Endodermal cell (in vitro differentiated cells): ENCODE measurements around the gene EYS. TPM values are rescaled to one million over a fixed set of nuclear protein-coding genes. Genes with fewer than 3 reads are reported as not detected.
A peak's percentile ranks its signal among the peaks of the same experiment; 100 is the strongest.

Experiments used
- DNase-seq: peaks from one replicate; pipeline ENCODE4 v3.0.0-alpha.2; 2017
- H3K27ac ChIP-seq: 2 replicates; pipeline ENCODE4 v1.5.1; 2013; ENCODE audit warnings: mild to moderate bottlenecking, low read depth, low read length, moderate library complexity
- H3K27me3 ChIP-seq: 2 replicates; pipeline ENCODE4 v1.6.1; 2013; ENCODE audit warnings: mild to moderate bottlenecking, low read length, moderate library complexity; ENCODE audit not compliant: insufficient read depth, control insufficient read depth, poor library complexity, severe bottlenecking
- H3K36me3 ChIP-seq: 2 replicates; pipeline ENCODE4 v1.7.0; 2013; ENCODE audit warnings: mild to moderate bottlenecking, low read length, moderate library complexity; ENCODE audit not compliant: control insufficient read depth, insufficient read depth
- H3K4me1 ChIP-seq: one replicate; pipeline ENCODE4 v1.7.0; 2013; ENCODE audit warnings: low read length; ENCODE audit not compliant: control insufficient read depth, insufficient read depth
- H3K4me3 ChIP-seq: 2 replicates; pipeline ENCODE4 v1.5.1; 2013; ENCODE audit warnings: mild to moderate bottlenecking, low read length, moderate library complexity
- H3K9ac ChIP-seq: 2 replicates; pipeline ENCODE4 v1.6.1; 2013; ENCODE audit warnings: mild to moderate bottlenecking, low read length, moderate library complexity; ENCODE audit not compliant: poor library complexity, severe bottlenecking; ENCODE audit errors: extremely low read depth
- H3K9me3 ChIP-seq: 2 replicates; pipeline ENCODE4 v1.6.1; 2013; ENCODE audit warnings: mild to moderate bottlenecking, low read length, moderate library complexity; ENCODE audit not compliant: control insufficient read depth
- H3K27ac Mint-ChIP-seq: 2 replicates; pipeline ENCODE4 v1.8.0; 2020; ENCODE audit warnings: mixed read lengths
- H3K27me3 Mint-ChIP-seq: 2 replicates; pipeline ENCODE4 v1.8.0; 2021; ENCODE audit warnings: mild to moderate bottlenecking, mixed read lengths; ENCODE audit not compliant: insufficient read depth
- H3K36me3 Mint-ChIP-seq: 2 replicates; pipeline ENCODE4 v1.8.0; 2020; ENCODE audit warnings: low read depth, mixed read lengths
- H3K4me1 Mint-ChIP-seq: 2 replicates; pipeline ENCODE4 v1.8.0; 2020; ENCODE audit warnings: mixed read lengths
- H3K4me3 Mint-ChIP-seq: 2 replicates; pipeline ENCODE4 v1.8.0; 2020; ENCODE audit warnings: mild to moderate bottlenecking, moderate library complexity, mixed read lengths
- H3K9me3 Mint-ChIP-seq: 2 replicates; pipeline ENCODE4 v1.8.0; 2020; ENCODE audit warnings: mild to moderate bottlenecking, mixed read lengths
- CTCF ChIP-seq: fragments of 200-600 bp; sonication (generic); conservative IDR thresholded peaks from 2 replicates; pipeline ENCODE4 v1.5.0; 2021; ENCODE audit warnings: antibody characterized with exemption, mild to moderate bottlenecking
- WGBS, 2 experiments: methylation state at CpG; one replicate each; pipeline versions ENCODE4 v1.1.5 to v1.1.7; 2013; ENCODE audit warnings: missing lambda C conversion rate in 2 of 2, mixed read lengths in 1 of 2; ENCODE audit not compliant: insufficient coverage in 1 of 2, insufficient read length in 1 of 2; 5-methylcytosine and 5-hydroxymethylcytosine counted together
- total RNA-seq, 2 donors: library from RNA; stranded (reverse); fragmentation: NEBNext Ultra II Directional in 1 of 2; extraction: Animal tissue kit (Norgen Biotek cat#: 25700) in 1 of 2; gene quantifications; 2 replicates in 1 of 2; 3 replicates in 1 of 2; pipeline ENCODE4 v1.2.1, GENCODE V29; 2021

The EYS gene
- total RNA-seq, 2 donors from 2014 or later = 0.31 to 0.70 TPM

DNA sequence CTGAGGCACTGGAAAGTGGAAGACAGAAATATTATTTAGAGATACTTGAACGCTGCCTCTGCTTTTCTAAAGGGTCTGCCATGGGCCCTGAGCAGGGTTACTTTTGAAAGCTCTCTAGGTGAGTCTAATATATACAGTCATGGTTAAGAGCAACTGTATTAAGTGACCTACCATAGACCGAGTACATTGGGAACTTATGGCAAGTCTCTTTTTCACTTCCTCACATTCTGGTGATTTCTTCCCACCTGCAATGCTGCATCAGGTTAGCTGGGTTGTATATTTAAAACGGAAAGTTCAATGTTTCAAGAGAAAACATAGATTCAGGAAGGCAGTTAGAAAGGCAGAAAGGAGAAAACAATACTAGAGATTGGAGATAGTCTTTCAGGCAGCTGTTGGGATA, 1916.7 kb downstream of the EYS start:
- peaks cover 49% of the 10 kb centered on the region for H3K27me3 Mint-ChIP-seq
- no peak overlapping the region for H3K27ac ChIP-seq
- no peak overlapping the region for H3K4me3 ChIP-seq
- H3K9me3 Mint-ChIP-seq = no peaks in the 10 kb centered on the region
- DNase-seq = no peak
- WGBS, 2 experiments = 93% methylated on average over 2 to 3 of the region's 3 CpGs
- peaks cover 95% of the 10 kb centered on the region for H3K27me3 ChIP-seq
- no peaks in the 10 kb centered on the region for H3K9me3 ChIP-seq
- TF ChIP-seq CTCF = no peak
- no peaks in the 10 kb centered on the region for H3K4me1 ChIP-seq
- H3K27ac Mint-ChIP-seq = no peak overlapping the region
- no peak overlapping the region for H3K9ac ChIP-seq
- H3K36me3 Mint-ChIP-seq = no peaks in the 10 kb centered on the region
- H3K4me1 Mint-ChIP-seq = no peaks in the 10 kb centered on the region
- no peak overlapping the region for H3K4me3 Mint-ChIP-seq
- no peaks in the 10 kb centered on the region for H3K36me3 ChIP-seq

DNA sequence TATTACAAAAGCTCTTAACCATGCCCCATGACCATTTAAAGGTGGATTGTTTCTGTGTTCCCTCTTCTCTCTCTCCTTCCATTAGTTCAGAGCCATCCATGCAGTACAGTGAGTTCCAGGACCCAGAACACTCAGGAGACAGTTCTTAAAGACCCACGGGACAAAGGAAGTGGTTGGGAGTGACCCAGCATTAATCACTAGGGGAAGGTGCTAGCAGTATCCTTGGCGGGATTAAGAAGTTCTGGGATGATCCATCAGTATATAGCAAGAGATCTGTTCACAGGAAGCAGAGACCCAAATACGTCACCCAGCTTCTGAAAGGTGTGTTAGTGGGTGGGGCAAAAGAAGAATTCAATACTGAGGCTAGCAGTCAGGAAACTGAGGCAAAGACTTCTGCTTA, 1917.3 kb downstream of the EYS start:
- Histone ChIP-seq H3K4me1 (no peaks in the 10 kb centered on the region), H3K4me3 (no peak overlapping the region), H3K9ac (no peak overlapping the region), H3K9me3 (no peaks in the 10 kb centered on the region), H3K27ac (no peak overlapping the region), H3K36me3 (no peaks in the 10 kb centered on the region), H3K27me3 (peaks cover 95% of the 10 kb centered on the region)
- TF ChIP-seq CTCF = no peak
- no peaks in the 10 kb centered on the region for H3K9me3 Mint-ChIP-seq
- no peaks in the 10 kb centered on the region for H3K36me3 Mint-ChIP-seq
- H3K27ac Mint-ChIP-seq = no peak overlapping the region
- H3K27me3 Mint-ChIP-seq = peaks cover 49% of the 10 kb centered on the region
- H3K4me3 Mint-ChIP-seq = no peak overlapping the region
- no peak for DNase-seq
- WGBS, 2 experiments = 95 to 100% methylated on average over 2 to 3 of the region's 3 CpGs
- H3K4me1 Mint-ChIP-seq = no peaks in the 10 kb centered on the region

DNA sequence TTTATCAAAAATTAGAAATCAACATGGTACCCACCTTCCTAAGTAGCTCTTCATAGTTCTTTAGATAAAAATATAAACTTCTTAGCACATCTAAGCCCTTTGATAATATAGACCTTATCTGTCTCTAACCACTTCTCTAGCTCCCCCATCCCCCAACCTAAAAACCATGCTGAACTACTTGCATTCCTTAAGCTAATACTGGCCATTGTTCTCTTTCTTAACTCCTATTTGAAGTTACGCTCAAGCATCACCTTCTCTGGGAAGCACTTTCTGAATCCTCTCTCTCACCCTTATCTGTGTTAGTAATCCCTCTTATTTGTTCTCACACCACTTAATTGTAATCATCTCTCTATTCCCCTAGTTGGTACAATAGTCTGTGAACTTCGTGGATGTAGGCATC, 1918.5 kb downstream of the EYS start:
- H3K27me3 Mint-ChIP-seq = peaks cover 49% of the 10 kb centered on the region
- no peak overlapping the region for H3K27ac Mint-ChIP-seq
- no peak overlapping the region for H3K4me3 ChIP-seq
- peak; percentile 51 for DNase-seq
- no peaks in the 10 kb centered on the region for H3K9me3 ChIP-seq
- no peak overlapping the region for H3K9ac ChIP-seq
- H3K4me1 Mint-ChIP-seq = no peaks in the 10 kb centered on the region
- peaks cover 95% of the 10 kb centered on the region for H3K27me3 ChIP-seq
- H3K36me3 ChIP-seq = no peaks in the 10 kb centered on the region
- no peaks in the 10 kb centered on the region for H3K9me3 Mint-ChIP-seq
- no peaks in the 10 kb centered on the region for H3K36me3 Mint-ChIP-seq
- H3K4me3 Mint-ChIP-seq = no peak overlapping the region
- no peak overlapping the region for H3K27ac ChIP-seq
- no peaks in the 10 kb centered on the region for H3K4me1 ChIP-seq
- 13 to 30% methylated on average over 1 to 2 of the region's 2 CpGs for WGBS, 2 experiments
- TF ChIP-seq CTCF = no peak
